SK-N-SH (cell line): Measurements from ENCODE around the gene PRADC1.
"Not testable (repeated sequence)": the region's sequence is repeated elsewhere in the genome, so short reads cannot be mapped to it uniquely, and the experiment has no call there.

Experiments used
- CTCF ChIP-seq: fragments of 200-600 bp; sonication (generic); IDR thresholded peaks from 2 replicates; pipeline ENCODE4 v1.6.1; 2017; ENCODE audit warnings: antibody characterized with exemption, mild to moderate bottlenecking, moderate library complexity
- EP300 ChIP-seq, 2 experiments: IDR thresholded peaks; 2 replicates each; pipeline versions ENCODE4 v1.4.0 to v1.6.1; 2012; ENCODE audit warnings: borderline replicate concordance in 1 of 2, low read depth in 1 of 2, low read length in 1 of 2
- POLR2AphosphoS5 ChIP-seq: IDR thresholded peaks from 2 replicates; pipeline ENCODE4 v1.6.1; 2012; ENCODE audit warnings: low read depth, low read length
- RAD21 ChIP-seq: IDR thresholded peaks from 2 replicates; pipeline ENCODE4 v1.6.1; 2012; ENCODE audit warnings: mild to moderate bottlenecking, low read length
- SIN3A ChIP-seq: IDR thresholded peaks from 2 replicates; pipeline ENCODE4 v1.6.1; 2012; ENCODE audit warnings: low read depth, mild to moderate bottlenecking, low read length, moderate library complexity, borderline replicate concordance
- USF1 ChIP-seq: IDR thresholded peaks from 2 replicates; pipeline ENCODE4 v1.4.0; 2012; ENCODE audit warnings: low read depth, borderline replicate concordance

GRCh38 chr2:73200281-73200680, 32.8 kb downstream of the PRADC1 start:
- not testable (repeated sequence) for TF ChIP-seq POLR2AphosphoS5; CTCF; USF1; SIN3A; EP300 (IDR thresholded peaks at IDR 0.05; ENCODE audit: borderline replicate concordance in 1 of 2, low read depth in 1 of 2, low read length in 1 of 2); RAD21
